ENCODE measurements around the gene WDHD1. TPM values are rescaled to one million over a fixed set of nuclear protein-coding genes. Genes with fewer than 3 reads are reported as not detected.
"Not testable (repeated sequence)": the region's sequence is repeated elsewhere in the genome, so short reads cannot be mapped to it uniquely, and the experiment has no call there.

Gene WDHD1
- total and polyA plus RNA-seq, 4 donors: 5.4 to 9.2 (median 7.8) TPM

DNA sequence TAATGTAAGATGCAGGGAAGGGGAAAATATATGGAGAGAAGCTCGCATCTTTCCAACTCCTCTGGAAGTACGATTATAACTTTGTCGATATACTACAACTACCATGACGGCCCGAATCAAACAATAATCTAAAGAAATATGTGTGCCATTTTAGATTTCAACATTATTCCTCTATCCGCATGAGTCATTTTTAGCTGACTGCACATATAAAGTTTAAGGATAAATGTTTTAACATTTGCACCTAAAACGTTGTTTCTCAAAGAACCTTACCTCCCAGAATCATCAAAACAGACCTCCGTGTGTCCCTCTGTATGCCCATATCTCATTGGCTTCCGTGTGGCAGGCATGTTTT, 482 bp downstream of the WDHD1 start:
- no peaks in the 10 kb centered on the region for H3K4me1 ChIP-seq (ENCODE audit: control insufficient read depth, insufficient read depth, low read length)
- H3K36me3 ChIP-seq (ENCODE audit: control insufficient read depth, insufficient read depth, low read length): no peaks in the 10 kb centered on the region
- WGBS (ENCODE audit: insufficient coverage): no CpG with 5 or more reads among the region's 9 CpGs
- H3K9me3 ChIP-seq (ENCODE audit: control insufficient read depth, insufficient read depth, low read length): no peaks in the 10 kb centered on the region
- peak overlapping the region; percentile 88 for H3K27ac ChIP-seq (ENCODE audit: low read depth, low read length)
- no peak for DNase-seq (ENCODE audit: low read depth in 4 of 6, low spot score in 6 of 6)
- H3K4me3 ChIP-seq (ENCODE audit: low read depth, low read length): peak overlapping the region; percentile 89
- no peaks in the 10 kb centered on the region for H3K27me3 ChIP-seq (ENCODE audit: control insufficient read depth, insufficient read depth, low read length)

DNA sequence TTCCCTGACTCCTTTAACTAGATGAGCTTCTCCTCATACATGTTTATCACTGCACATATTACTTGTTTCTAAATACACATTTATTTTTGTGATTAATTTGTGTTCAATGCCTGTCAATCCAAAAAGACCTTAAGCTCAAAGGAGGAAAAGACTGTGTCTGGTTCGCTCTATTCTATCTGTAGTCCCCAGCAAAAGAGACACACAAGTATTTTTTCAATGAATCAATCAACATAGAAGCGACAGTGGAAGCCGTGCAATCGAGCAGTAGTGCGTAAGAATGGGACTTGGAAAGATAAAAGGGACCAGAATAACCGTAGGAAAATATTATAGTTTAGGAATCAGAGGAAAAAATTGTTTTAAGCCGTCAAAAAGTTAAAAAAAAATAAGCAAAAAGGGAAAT, 951 bp downstream of the WDHD1 start:
- 3% methylated on average over 6 of the region's 7 CpGs for WGBS (ENCODE audit: insufficient coverage)
- peak in 1 of 6 donors; percentile 1 for DNase-seq (ENCODE audit: low read depth in 4 of 6, low spot score in 6 of 6)
- Histone ChIP-seq H3K27ac (ENCODE audit: low read depth, low read length) (no peak overlapping the region), H3K27me3 (ENCODE audit: control insufficient read depth, insufficient read depth, low read length) (no peaks in the 10 kb centered on the region), H3K9me3 (ENCODE audit: control insufficient read depth, insufficient read depth, low read length) (no peaks in the 10 kb centered on the region), H3K4me1 (ENCODE audit: control insufficient read depth, insufficient read depth, low read length) (no peaks in the 10 kb centered on the region), H3K4me3 (ENCODE audit: low read depth, low read length) (peak overlapping the region; percentile 89), H3K36me3 (ENCODE audit: control insufficient read depth, insufficient read depth, low read length) (no peaks in the 10 kb centered on the region)

DNA sequence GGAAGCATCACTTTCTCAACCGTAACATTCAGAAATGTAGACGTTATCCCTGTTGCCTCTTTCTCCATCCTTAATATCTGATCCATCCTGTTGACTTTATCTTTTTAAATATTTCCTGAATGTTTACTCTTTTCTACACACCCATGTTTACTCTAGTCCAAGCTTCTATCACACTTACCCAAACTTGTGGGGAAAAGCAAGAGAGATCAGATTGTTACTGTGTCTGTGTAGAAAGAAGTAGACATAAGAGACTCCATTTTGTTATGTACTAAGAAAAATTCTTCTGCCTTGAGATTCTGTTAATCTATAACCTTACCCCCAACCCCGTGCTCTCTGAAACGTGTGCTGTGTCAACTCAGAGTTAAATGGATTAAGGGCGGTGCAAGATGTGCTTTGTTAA, 2.5 kb downstream of the WDHD1 start:
- 100% methylated on average over 2 of the region's 5 CpGs for WGBS (ENCODE audit: insufficient coverage)
- H3K4me3 ChIP-seq (ENCODE audit: low read depth, low read length); H3K27me3 ChIP-seq (ENCODE audit: control insufficient read depth, insufficient read depth, low read length); H3K36me3 ChIP-seq (ENCODE audit: control insufficient read depth, insufficient read depth, low read length); DNase-seq (ENCODE audit: low read depth in 4 of 6, low spot score in 6 of 6); H3K27ac ChIP-seq (ENCODE audit: low read depth, low read length); H3K9me3 ChIP-seq (ENCODE audit: control insufficient read depth, insufficient read depth, low read length); H3K4me1 ChIP-seq (ENCODE audit: control insufficient read depth, insufficient read depth, low read length): not testable (repeated sequence)

- WGBS (ENCODE audit: insufficient coverage): 97% methylated on average over 2 of the region's 2 CpGs
- Histone ChIP-seq H3K27ac (ENCODE audit: low read depth, low read length) (no peak overlapping the region), H3K4me1 (ENCODE audit: control insufficient read depth, insufficient read depth, low read length) (no peaks in the 10 kb centered on the region), H3K9me3 (ENCODE audit: control insufficient read depth, insufficient read depth, low read length) (no peaks in the 10 kb centered on the region), H3K4me3 (ENCODE audit: low read depth, low read length) (no peak overlapping the region), H3K36me3 (ENCODE audit: control insufficient read depth, insufficient read depth, low read length) (no peaks in the 10 kb centered on the region), H3K27me3 (ENCODE audit: control insufficient read depth, insufficient read depth, low read length) (no peaks in the 10 kb centered on the region)
- DNase-seq (ENCODE audit: low read depth in 4 of 6, low spot score in 6 of 6): no peak
Observed at GRCh38 chr14:55019968-55020554, 6.8 kb downstream of the WDHD1 start.

DNA sequence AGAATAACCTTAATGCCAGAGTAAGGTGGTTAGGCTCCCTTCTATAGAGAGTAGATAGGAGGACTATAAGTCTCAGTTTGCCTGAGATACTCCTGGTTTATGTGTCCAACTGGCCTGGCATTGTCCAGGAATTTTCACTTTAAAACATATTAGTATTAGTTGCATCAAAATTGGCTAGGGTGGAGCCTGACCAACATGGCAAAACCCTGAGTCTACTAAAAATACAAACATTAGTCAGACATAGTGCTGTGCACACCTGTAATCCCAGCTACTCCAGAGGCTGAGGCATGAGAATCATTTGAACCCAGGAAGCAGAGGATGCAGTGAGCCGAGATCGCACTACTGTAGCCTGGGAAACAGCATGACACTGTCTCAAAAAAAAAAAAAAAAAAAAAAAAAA, 11.9 kb downstream of the WDHD1 start:
- no peak overlapping the region for H3K4me3 ChIP-seq (ENCODE audit: low read depth, low read length)
- H3K27me3 ChIP-seq (ENCODE audit: control insufficient read depth, insufficient read depth, low read length): no peaks in the 10 kb centered on the region
- H3K27ac ChIP-seq (ENCODE audit: low read depth, low read length): no peak overlapping the region
- no peaks in the 10 kb centered on the region for H3K9me3 ChIP-seq (ENCODE audit: control insufficient read depth, insufficient read depth, low read length)
- no peaks in the 10 kb centered on the region for H3K36me3 ChIP-seq (ENCODE audit: control insufficient read depth, insufficient read depth, low read length)
- no CpG with 5 or more reads among the region's 2 CpGs for WGBS (ENCODE audit: insufficient coverage)
- H3K4me1 ChIP-seq (ENCODE audit: control insufficient read depth, insufficient read depth, low read length): no peaks in the 10 kb centered on the region
- no peak for DNase-seq (ENCODE audit: low read depth in 4 of 6, low spot score in 6 of 6)

DNA sequence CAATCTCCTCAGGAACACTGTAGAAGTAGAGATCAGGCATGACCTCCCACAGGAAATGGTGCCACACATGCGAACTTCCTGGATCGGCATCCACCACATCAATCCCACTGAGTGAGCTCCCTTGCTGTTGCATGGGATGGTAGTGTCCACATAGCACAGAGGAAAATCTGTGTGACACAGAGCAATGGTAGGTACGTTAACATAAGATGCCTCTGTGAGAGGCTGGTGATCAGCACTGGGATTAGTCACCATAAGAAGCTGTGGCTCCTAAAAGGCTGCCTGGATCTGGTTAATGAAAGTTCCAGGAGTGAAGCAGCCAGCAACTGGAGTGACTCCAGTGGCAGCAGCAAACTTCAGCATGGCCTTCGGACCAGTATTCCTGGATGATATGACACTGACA, 21.8 kb downstream of the WDHD1 start:
- no peak for DNase-seq (ENCODE audit: low read depth in 4 of 6, low spot score in 6 of 6)
- Histone ChIP-seq H3K27ac (ENCODE audit: low read depth, low read length) (no peak overlapping the region), H3K9me3 (ENCODE audit: control insufficient read depth, insufficient read depth, low read length) (no peaks in the 10 kb centered on the region), H3K36me3 (ENCODE audit: control insufficient read depth, insufficient read depth, low read length) (peaks cover 10% of the 10 kb centered on the region), H3K4me1 (ENCODE audit: control insufficient read depth, insufficient read depth, low read length) (no peaks in the 10 kb centered on the region), H3K27me3 (ENCODE audit: control insufficient read depth, insufficient read depth, low read length) (no peaks in the 10 kb centered on the region), H3K4me3 (ENCODE audit: low read depth, low read length) (no peak overlapping the region)
- 94% methylated on average over 2 of the region's 4 CpGs for WGBS (ENCODE audit: insufficient coverage)

DNA sequence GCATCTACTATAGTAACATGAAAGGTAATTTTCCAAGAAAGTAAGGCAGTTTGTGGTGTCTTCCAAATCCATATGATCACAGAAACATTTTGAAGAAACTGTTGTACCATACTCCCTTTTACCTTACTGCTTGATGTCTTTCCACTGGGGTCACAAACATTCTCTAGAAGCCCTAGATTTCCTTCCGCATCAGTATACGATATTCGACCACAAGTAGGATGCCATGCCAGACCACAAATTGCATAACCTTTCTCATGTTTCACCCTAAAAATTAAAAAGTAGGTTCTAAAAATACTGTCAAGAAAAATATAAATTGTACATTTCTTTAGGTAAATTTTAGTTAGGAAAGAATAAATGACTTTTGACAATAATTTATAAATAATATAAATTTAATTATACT, 26.5 kb downstream of the WDHD1 start:
- Histone ChIP-seq H3K4me1 (ENCODE audit: control insufficient read depth, insufficient read depth, low read length) (no peaks in the 10 kb centered on the region), H3K27me3 (ENCODE audit: control insufficient read depth, insufficient read depth, low read length) (no peaks in the 10 kb centered on the region), H3K9me3 (ENCODE audit: control insufficient read depth, insufficient read depth, low read length) (no peaks in the 10 kb centered on the region), H3K36me3 (ENCODE audit: control insufficient read depth, insufficient read depth, low read length) (peaks cover 6% of the 10 kb centered on the region), H3K4me3 (ENCODE audit: low read depth, low read length) (no peak overlapping the region), H3K27ac (ENCODE audit: low read depth, low read length) (no peak overlapping the region)
- DNase-seq (ENCODE audit: low read depth in 4 of 6, low spot score in 6 of 6): no peak
- WGBS (ENCODE audit: insufficient coverage): no CpG with 5 or more reads among the region's 3 CpGs

DNA sequence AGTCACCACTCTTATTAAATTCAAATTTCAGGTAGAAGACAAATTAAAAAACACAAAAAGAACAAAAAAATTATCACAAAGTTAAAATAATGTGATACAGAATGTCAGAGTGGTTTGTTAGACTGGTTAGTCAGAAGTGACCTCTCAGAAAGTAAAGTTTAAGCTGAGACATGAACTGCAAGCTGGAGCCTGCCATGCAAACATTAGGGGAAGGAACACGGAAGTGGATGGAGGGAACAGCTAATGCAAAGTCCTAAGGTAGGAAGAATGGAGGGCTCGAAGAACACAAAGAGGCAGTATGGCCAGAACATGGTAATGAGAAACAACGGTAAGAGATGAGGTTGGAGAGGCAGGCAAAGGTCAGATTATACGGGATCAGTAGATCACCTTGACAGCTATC, 41.7 kb downstream of the WDHD1 start:
- H3K36me3 ChIP-seq (ENCODE audit: control insufficient read depth, insufficient read depth, low read length): peaks cover 2% of the 10 kb centered on the region
- no peaks in the 10 kb centered on the region for H3K4me1 ChIP-seq (ENCODE audit: control insufficient read depth, insufficient read depth, low read length)
- H3K27ac ChIP-seq (ENCODE audit: low read depth, low read length): no peak overlapping the region
- no peaks in the 10 kb centered on the region for H3K9me3 ChIP-seq (ENCODE audit: control insufficient read depth, insufficient read depth, low read length)
- H3K4me3 ChIP-seq (ENCODE audit: low read depth, low read length): no peak overlapping the region
- H3K27me3 ChIP-seq (ENCODE audit: control insufficient read depth, insufficient read depth, low read length): no peaks in the 10 kb centered on the region
- DNase-seq (ENCODE audit: low read depth in 4 of 6, low spot score in 6 of 6): no peak
- 96% methylated on average over 4 of the region's 4 CpGs for WGBS (ENCODE audit: insufficient coverage)

DNA sequence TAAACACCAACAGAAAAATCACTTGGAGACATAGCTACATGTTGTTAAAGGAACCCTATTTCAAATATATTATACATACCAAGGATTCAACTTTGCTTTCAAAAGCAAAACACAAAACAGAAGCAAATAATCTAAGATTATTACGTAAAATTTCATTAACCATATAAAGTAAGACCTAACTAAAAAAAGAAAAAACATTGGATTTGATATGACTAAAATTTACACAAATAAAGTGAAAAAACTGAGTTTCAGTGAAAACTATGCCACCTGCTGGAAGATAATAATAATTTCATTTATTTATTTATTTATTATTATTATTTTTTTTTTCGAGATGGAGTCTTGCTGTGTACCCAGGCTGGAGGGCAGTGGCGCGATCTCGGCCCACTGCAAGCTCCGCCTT, 45.2 kb downstream of the WDHD1 start:
- no peaks in the 10 kb centered on the region for H3K9me3 ChIP-seq (ENCODE audit: control insufficient read depth, insufficient read depth, low read length)
- WGBS (ENCODE audit: insufficient coverage): no CpG with 5 or more reads among the region's 6 CpGs
- H3K4me1 ChIP-seq (ENCODE audit: control insufficient read depth, insufficient read depth, low read length): no peaks in the 10 kb centered on the region
- peaks cover 2% of the 10 kb centered on the region for H3K36me3 ChIP-seq (ENCODE audit: control insufficient read depth, insufficient read depth, low read length)
- peak in 1 of 6 donors; percentile 18 for DNase-seq (ENCODE audit: low read depth in 4 of 6, low spot score in 6 of 6)
- H3K27me3 ChIP-seq (ENCODE audit: control insufficient read depth, insufficient read depth, low read length): no peaks in the 10 kb centered on the region
- H3K4me3 ChIP-seq (ENCODE audit: low read depth, low read length): no peak overlapping the region
- H3K27ac ChIP-seq (ENCODE audit: low read depth, low read length): no peak overlapping the region

DNA sequence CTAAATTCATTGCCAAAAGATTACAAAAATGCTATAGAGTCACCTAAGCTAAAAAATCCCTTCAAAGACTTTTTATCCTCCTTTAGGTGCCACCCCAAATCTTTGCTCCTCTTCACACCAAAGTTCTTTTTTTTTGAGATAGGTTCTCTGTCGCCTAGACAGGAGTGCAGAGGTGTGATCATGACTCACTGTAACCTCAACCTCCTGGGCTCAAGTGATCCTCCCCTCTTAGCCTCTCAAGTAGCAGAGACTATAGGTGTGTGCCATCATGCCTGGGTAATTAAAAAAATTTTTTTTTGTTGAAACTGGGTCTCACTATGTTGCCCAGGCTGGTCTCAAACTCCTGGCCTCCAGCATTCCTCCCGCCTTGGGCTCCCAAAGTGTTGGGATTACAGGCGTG, 47.9 kb downstream of the WDHD1 start:
- DNase-seq (ENCODE audit: low read depth in 4 of 6, low spot score in 6 of 6): no peak
- H3K9me3 ChIP-seq (ENCODE audit: control insufficient read depth, insufficient read depth, low read length): no peaks in the 10 kb centered on the region
- H3K4me3 ChIP-seq (ENCODE audit: low read depth, low read length): no peak overlapping the region
- H3K27me3 ChIP-seq (ENCODE audit: control insufficient read depth, insufficient read depth, low read length): no peaks in the 10 kb centered on the region
- H3K4me1 ChIP-seq (ENCODE audit: control insufficient read depth, insufficient read depth, low read length): no peaks in the 10 kb centered on the region
- peaks cover 2% of the 10 kb centered on the region for H3K36me3 ChIP-seq (ENCODE audit: control insufficient read depth, insufficient read depth, low read length)
- H3K27ac ChIP-seq (ENCODE audit: low read depth, low read length): no peak overlapping the region
- WGBS (ENCODE audit: insufficient coverage): 100% methylated on average over 2 of the region's 3 CpGs

All from spinal cord (tissue), 10 donors.